ENCODE measurements around the gene KRT9.

DNA sequence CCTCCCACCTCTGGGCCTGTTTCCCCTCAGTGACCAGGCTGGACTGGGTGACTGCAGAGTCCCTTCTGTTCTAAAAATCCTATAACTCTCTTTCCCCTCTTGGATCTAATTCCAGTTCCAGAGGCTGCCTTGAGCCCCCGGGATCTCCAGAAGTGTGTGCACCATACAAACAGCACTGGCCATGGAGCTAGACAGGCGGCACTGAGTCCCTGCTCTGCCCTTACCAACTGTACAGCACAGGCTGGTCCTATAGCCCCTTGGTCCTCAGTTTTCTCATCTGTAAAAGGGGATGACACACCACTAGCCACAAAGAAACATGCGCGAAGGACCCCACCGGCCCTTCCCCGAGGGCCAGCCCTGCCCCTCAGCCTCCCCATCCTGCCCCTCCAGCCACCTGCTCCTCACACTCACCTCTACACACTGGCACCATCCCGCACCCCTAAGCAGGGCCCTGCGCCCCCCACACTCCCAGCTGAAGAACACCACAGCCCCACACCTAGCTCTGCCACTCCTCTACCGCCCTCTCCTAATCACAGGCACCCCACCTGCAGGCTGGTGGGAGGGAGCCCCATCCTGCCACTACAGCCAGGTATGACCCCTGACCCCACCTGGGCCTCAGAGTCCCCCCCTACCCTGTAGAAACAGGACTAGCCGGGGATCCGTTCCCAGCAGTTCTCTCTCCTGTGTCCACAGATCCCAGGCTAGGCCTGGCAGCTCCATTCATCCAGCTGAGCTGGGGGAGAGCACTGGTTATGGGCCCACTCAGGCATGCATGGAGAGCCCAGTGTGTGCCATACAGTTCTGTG, 41.6 kb upstream of the KRT9 start:
- TF ChIP-seq POLR2AphosphoS5 (IDR thresholded peaks at IDR 0.05): no peak
- TF ChIP-seq, protein P1, sequence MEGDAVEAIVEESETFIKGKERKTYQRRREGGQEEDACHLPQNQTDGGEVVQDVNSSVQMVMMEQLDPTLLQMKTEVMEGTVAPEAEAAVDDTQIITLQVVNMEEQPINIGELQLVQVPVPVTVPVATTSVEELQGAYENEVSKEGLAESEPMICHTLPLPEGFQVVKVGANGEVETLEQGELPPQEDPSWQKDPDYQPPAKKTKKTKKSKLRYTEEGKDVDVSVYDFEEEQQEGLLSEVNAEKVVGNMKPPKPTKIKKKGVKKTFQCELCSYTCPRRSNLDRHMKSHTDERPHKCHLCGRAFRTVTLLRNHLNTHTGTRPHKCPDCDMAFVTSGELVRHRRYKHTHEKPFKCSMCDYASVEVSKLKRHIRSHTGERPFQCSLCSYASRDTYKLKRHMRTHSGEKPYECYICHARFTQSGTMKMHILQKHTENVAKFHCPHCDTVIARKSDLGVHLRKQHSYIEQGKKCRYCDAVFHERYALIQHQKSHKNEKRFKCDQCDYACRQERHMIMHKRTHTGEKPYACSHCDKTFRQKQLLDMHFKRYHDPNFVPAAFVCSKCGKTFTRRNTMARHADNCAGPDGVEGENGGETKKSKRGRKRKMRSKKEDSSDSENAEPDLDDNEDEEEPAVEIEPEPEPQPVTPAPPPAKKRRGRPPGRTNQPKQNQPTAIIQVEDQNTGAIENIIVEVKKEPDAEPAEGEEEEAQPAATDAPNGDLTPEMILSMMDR (IDR thresholded peaks at IDR 0.05): no peak

Measured in transverse colon (tissue), 4 donors.